SU-DHL-6 (cell line): Measurements from ENCODE around the gene IL17RC.
"Not testable (repeated sequence)": the region's sequence is repeated elsewhere in the genome, so short reads cannot be mapped to it uniquely, and the experiment has no call there.

Experiments used
- H2AFZ ChIP-seq: fragments of 200-600 bp; sonication (generic); 2 replicates; pipeline ENCODE4 v1.6.1; 2014; ENCODE audit warnings: low read depth, mild to moderate bottlenecking, moderate library complexity, mixed read lengths, antibody characterized with exemption, low read length; ENCODE audit not compliant: severe bottlenecking
- H3F3A ChIP-seq: fragments of 200-600 bp; shearing (Covaris generic); 2 replicates; pipeline ENCODE4 v1.6.0; 2016; ENCODE audit warnings: antibody characterized with exemption, mild to moderate bottlenecking; ENCODE audit not compliant: insufficient read depth
- H3K27ac ChIP-seq: fragments of 200-600 bp; sonication (generic); 2 replicates; pipeline ENCODE4 v1.5.1; 2016; ENCODE audit warnings: low read depth, mild to moderate bottlenecking, low read length, moderate library complexity, mixed read lengths
- H3K27me3 ChIP-seq: fragments of 200-600 bp; sonication (generic), shearing (Covaris generic); 2 replicates; pipeline ENCODE4 v1.6.0; 2014; ENCODE audit warnings: mild to moderate bottlenecking, low read length
- H3K36me3 ChIP-seq: fragments of 200-600 bp; sonication (generic); 2 replicates; pipeline ENCODE4 v1.6.1; 2014; ENCODE audit warnings: mild to moderate bottlenecking, low read length, mixed read lengths
- H3K4me2 ChIP-seq: fragments of 300-600, 200-600 bp; shearing (Covaris generic), sonication (generic); 2 replicates; pipeline ENCODE4 v1.6.0; 2014; ENCODE audit warnings: low read length, low read depth, mild to moderate bottlenecking; ENCODE audit not compliant: poor library complexity, severe bottlenecking
- H3K4me3 ChIP-seq: fragments of 200-600 bp; sonication (generic); 2 replicates; pipeline ENCODE4 v1.5.1; 2014; ENCODE audit warnings: antibody characterized with exemption, low read length, mild to moderate bottlenecking, mixed read lengths; ENCODE audit not compliant: insufficient read depth, poor library complexity, severe bottlenecking
- H3K79me2 ChIP-seq: fragments of 200-600 bp; sonication (generic); 2 replicates; pipeline ENCODE4 v1.6.1; 2014; ENCODE audit warnings: mild to moderate bottlenecking, low read length, moderate library complexity; ENCODE audit not compliant: insufficient read depth
- H3K9ac ChIP-seq: fragments of 200-600 bp; sonication (generic); 2 replicates; pipeline ENCODE4 v1.7.0; 2014; ENCODE audit warnings: mild to moderate bottlenecking, low read length
- H3K9me2 ChIP-seq: fragments of 200-600 bp; sonication (generic); replicated peaks from 2 replicates; pipeline ENCODE4 v1.6.1; 2014; ENCODE audit warnings: low read length; ENCODE audit not compliant: insufficient read depth
- H3K9me3 ChIP-seq: fragments of 200-600 bp; sonication (generic); 2 replicates; pipeline ENCODE4 v1.6.1; 2014; ENCODE audit warnings: low read length, mixed read lengths; ENCODE audit not compliant: insufficient read depth
- H4K20me1 ChIP-seq: fragments of 200-600 bp; sonication (generic); 2 replicates; pipeline ENCODE4 v1.6.1; 2014; ENCODE audit warnings: low read depth, mild to moderate bottlenecking, antibody characterized with exemption, low read length, moderate library complexity, mixed read lengths
- CTCF ChIP-seq: fragments of 200-600 bp; sonication (generic); IDR thresholded peaks from one replicate; pipeline ENCODE4 v1.5.1; 2017; ENCODE audit warnings: antibody characterized with exemption, mild to moderate bottlenecking, low read length, moderate library complexity; ENCODE audit not compliant: insufficient read depth, poor library complexity, severe bottlenecking
- EZH2phosphoT487 ChIP-seq: fragments of 200-600 bp; sonication (generic), shearing (Covaris generic); conservative IDR thresholded peaks from 2 replicates; pipeline ENCODE4 v1.6.1; 2018; ENCODE audit warnings: mild to moderate bottlenecking, antibody characterized with exemption, low read length, moderate library complexity, mixed read lengths

IL17RC gene

GRCh38 chr3:9898467-9899241 lies 18.2 kb upstream of the IL17RC start:
- no peak for TF ChIP-seq CTCF
- no peak for TF ChIP-seq EZH2phosphoT487
- Histone ChIP-seq H3K36me3 (no peaks in the 10 kb centered on the region), H2AFZ (no peak overlapping the region), H3K4me3 (no peak overlapping the region), H3K9ac (no peak overlapping the region), H3K9me2 (no peaks in the 10 kb centered on the region), H4K20me1 (peaks cover 5% of the 10 kb centered on the region; the same call in 1 of the 2 replicates), H3F3A (0 out of 2 replicates have a peak, but pooled peaks cover 6% of the 10 kb centered on the region), H3K79me2 (no peaks in the 10 kb centered on the region), H3K9me3 (no peaks in the 10 kb centered on the region), H3K27ac (no peak overlapping the region), H3K4me2 (no peak overlapping the region), H3K27me3 (no peaks in the 10 kb centered on the region)

- TF ChIP-seq CTCF (no peak), EZH2phosphoT487 (no peak)
- Histone ChIP-seq H3K4me2 (no peak overlapping the region), H3K79me2 (no peaks in the 10 kb centered on the region), H4K20me1 (peaks cover 5% of the 10 kb centered on the region; the same call in 1 of the 2 replicates), H3K27me3 (no peaks in the 10 kb centered on the region), H3K9me2 (no peaks in the 10 kb centered on the region), H3K36me3 (no peaks in the 10 kb centered on the region), H3F3A (no peaks in the 10 kb centered on the region), H3K9me3 (no peaks in the 10 kb centered on the region), H3K9ac (no peak overlapping the region), H3K27ac (no peak overlapping the region), H2AFZ (no peak overlapping the region), H3K4me3 (no peak overlapping the region)
Measured at GRCh38 chr3:9899289-9899791, 17.6 kb upstream of the IL17RC start.

GRCh38 chr3:9900965-9901415 lies 15.9 kb upstream of the IL17RC start:
- H3F3A ChIP-seq, H3K36me3 ChIP-seq, H4K20me1 ChIP-seq, H3K27ac ChIP-seq, H3K79me2 ChIP-seq, H3K9ac ChIP-seq, H3K4me2 ChIP-seq, H3K4me3 ChIP-seq, H2AFZ ChIP-seq, H3K27me3 ChIP-seq, H3K9me3 ChIP-seq, H3K9me2 ChIP-seq: not testable (repeated sequence)

- Histone ChIP-seq H3K36me3 (no peaks in the 10 kb centered on the region), H4K20me1 (no peaks in the 10 kb centered on the region), H2AFZ (no peak overlapping the region), H3K4me2 (no peak overlapping the region), H3K27me3 (no peaks in the 10 kb centered on the region), H3K9me2 (no peaks in the 10 kb centered on the region), H3K9ac (no peak overlapping the region), H3K9me3 (no peaks in the 10 kb centered on the region), H3K4me3 (no peak overlapping the region), H3F3A (no peaks in the 10 kb centered on the region), H3K27ac (no peak overlapping the region), H3K79me2 (no peaks in the 10 kb centered on the region)
- TF ChIP-seq CTCF (no peak), EZH2phosphoT487 (no peak)
Measured at GRCh38 chr3:9901967-9902366, 14.9 kb upstream of the IL17RC start.
